ENCODE data around the gene LSM14B.

The LSM14B gene

DNA sequence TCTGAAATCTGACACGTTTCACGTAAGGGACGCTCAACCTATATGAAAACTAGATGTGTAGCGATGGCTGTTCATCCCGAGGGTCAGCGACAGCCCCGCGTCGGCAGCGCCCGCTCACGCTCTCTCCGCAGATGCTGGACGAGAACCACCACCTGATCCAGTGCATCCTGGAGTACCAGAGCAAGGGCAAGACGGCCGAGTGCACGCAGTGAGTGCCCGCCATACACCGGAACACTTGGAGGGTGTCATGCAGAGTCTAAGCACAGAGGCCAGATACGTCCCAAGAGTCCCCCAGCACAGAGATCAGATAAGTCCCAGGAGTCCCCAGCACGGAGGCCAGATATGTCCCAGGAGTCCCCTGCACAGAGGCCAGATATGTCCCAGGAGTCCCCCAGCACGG lies 36.3 kb downstream of the LSM14B start:
- Histone ChIP-seq H3K27me3 (no peaks in the 10 kb centered on the region), H3K36me3 (peaks cover 35% of the 10 kb centered on the region), H3K9me3 (no peaks in the 10 kb centered on the region), H3K4me1 (ENCODE audit: control insufficient read depth in 1 of 2, insufficient read depth in 1 of 2, low read depth in 1 of 2, low read length in 1 of 2) (peaks cover 0 to 8% of the 10 kb centered on the region in 2 experiments), H3K27ac (no peak overlapping the region), H3K4me3 (ENCODE audit: low read depth in 1 of 2, low read length in 1 of 2) (no peak overlapping the region)
- TF ChIP-seq, protein P1, sequence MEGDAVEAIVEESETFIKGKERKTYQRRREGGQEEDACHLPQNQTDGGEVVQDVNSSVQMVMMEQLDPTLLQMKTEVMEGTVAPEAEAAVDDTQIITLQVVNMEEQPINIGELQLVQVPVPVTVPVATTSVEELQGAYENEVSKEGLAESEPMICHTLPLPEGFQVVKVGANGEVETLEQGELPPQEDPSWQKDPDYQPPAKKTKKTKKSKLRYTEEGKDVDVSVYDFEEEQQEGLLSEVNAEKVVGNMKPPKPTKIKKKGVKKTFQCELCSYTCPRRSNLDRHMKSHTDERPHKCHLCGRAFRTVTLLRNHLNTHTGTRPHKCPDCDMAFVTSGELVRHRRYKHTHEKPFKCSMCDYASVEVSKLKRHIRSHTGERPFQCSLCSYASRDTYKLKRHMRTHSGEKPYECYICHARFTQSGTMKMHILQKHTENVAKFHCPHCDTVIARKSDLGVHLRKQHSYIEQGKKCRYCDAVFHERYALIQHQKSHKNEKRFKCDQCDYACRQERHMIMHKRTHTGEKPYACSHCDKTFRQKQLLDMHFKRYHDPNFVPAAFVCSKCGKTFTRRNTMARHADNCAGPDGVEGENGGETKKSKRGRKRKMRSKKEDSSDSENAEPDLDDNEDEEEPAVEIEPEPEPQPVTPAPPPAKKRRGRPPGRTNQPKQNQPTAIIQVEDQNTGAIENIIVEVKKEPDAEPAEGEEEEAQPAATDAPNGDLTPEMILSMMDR (IDR thresholded peaks at IDR 0.05), result no peak

DNA sequence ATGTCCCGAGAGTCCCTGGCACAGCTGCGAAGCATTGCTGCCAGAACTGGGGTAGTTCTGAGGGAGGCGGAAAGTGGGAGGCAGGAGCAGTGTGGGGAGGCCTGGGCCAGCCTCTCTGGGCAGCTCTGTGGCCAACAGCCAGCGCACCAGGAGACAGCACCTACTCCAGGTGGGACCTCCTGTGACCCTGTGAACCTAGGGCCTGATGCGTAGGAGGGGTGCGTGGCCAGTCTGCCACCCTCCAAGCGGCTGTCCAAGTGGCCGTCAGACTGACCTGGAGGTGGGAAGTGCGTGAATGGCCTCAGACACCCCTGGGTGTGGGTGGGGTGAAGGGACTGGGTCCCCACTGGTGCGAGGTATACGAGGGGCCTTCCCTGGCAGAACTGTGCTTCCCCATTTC lies 36.8 kb downstream of the LSM14B start:
- peaks cover 0 to 8% of the 10 kb centered on the region in 2 experiments for H3K4me1 ChIP-seq (ENCODE audit: control insufficient read depth in 1 of 2, insufficient read depth in 1 of 2, low read depth in 1 of 2, low read length in 1 of 2)
- TF ChIP-seq, protein P1 (IDR thresholded peaks at IDR 0.05), result no peak
- H3K36me3 ChIP-seq, result peaks cover 40% of the 10 kb centered on the region

DNA sequence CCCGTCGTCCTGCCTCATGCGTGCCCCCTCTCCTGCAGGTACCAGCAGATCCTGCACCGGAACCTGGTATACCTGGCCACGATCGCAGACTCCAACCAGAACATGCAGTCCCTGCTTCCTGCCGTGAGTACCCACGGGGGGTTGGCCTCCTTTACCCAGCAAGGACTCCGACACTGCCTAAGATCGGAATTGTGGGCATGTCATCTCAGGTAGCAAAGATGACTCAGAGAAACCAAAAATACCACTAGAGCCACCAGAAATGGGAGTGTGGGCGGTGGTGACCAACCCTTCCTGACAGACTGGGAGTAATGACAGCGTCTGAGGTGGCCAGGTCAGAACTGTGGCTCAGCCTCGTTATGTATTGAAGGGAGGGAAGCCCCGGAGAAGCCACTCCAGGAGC lies 37.6 kb downstream of the LSM14B start:
- H3K27ac ChIP-seq, result no peak overlapping the region
- H3K36me3 ChIP-seq, result peaks cover 48% of the 10 kb centered on the region
- H3K4me3 ChIP-seq (ENCODE audit: low read depth in 1 of 2, low read length in 1 of 2), result no peak overlapping the region
- H3K9me3 ChIP-seq, result no peaks in the 10 kb centered on the region
- no peaks in the 10 kb centered on the region for H3K27me3 ChIP-seq
- TF ChIP-seq, protein P1 (IDR thresholded peaks at IDR 0.05), result no peak
- H3K4me1 ChIP-seq (ENCODE audit: control insufficient read depth in 1 of 2, insufficient read depth in 1 of 2, low read depth in 1 of 2, low read length in 1 of 2), result peaks cover 0 to 8% of the 10 kb centered on the region in 2 experiments

More for the DNA sequence above, 36.8 kb downstream of the LSM14B start:
- H3K27me3 ChIP-seq, result no peaks in the 10 kb centered on the region
- H3K9me3 ChIP-seq, result no peaks in the 10 kb centered on the region
- no peak overlapping the region for H3K27ac ChIP-seq
- H3K4me3 ChIP-seq (ENCODE audit: low read depth in 1 of 2, low read length in 1 of 2), result no peak overlapping the region

DNA sequence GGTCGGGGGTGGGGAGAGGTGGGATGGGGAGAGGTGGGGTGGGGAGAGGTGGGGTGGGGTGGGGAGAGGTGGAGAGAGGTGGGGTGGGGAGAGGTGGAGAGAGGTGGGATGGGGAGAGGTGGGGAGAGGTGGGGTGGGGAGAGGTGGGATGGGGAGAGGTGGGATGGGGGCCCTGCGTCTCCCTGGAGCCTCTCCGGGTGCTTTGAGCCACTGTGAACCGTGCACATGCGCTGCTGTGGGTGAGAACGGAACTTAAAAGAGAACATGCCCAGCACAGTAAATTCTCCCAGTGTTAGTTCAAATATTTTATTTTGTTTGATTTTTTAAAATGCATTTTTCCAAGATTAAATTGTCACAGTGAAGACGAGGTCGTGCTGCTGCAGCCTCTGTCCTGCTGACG lies 38.0 kb downstream of the LSM14B start:
- TF ChIP-seq, protein P1 (IDR thresholded peaks at IDR 0.05), result no peak
- H3K36me3 ChIP-seq, result peaks cover 52% of the 10 kb centered on the region
- peaks cover 0 to 8% of the 10 kb centered on the region in 2 experiments for H3K4me1 ChIP-seq (ENCODE audit: control insufficient read depth in 1 of 2, insufficient read depth in 1 of 2, low read depth in 1 of 2, low read length in 1 of 2)
- H3K27me3 ChIP-seq, result no peaks in the 10 kb centered on the region
- H3K9me3 ChIP-seq, result no peaks in the 10 kb centered on the region
- H3K4me3 ChIP-seq (ENCODE audit: low read depth in 1 of 2, low read length in 1 of 2), result no peak overlapping the region
- no peak overlapping the region for H3K27ac ChIP-seq

DNA sequence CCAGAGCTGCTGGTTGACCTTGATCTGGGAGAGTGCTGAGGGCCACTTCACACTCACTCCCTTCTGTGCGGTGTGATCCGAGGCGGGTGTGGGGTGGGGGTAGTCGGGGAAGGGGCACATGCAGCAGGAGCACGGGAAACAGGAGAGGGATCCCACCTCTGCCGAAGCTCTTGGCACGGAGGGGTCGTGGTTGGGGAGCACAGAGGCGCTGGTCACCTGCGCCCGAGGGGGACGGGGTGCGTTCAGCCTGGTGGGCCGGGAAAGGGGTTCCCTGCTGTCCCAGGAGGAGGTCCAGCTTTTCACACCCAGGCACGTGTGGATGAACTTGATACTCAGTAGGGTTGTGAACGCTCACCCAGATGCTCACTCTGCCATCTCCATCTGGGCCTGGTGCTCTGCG lies 38.6 kb downstream of the LSM14B start:
- peaks cover 58% of the 10 kb centered on the region for H3K36me3 ChIP-seq
- peaks cover 0 to 8% of the 10 kb centered on the region in 2 experiments for H3K4me1 ChIP-seq (ENCODE audit: control insufficient read depth in 1 of 2, insufficient read depth in 1 of 2, low read depth in 1 of 2, low read length in 1 of 2)
- no peaks in the 10 kb centered on the region for H3K9me3 ChIP-seq
- H3K27ac ChIP-seq, result no peak overlapping the region
- H3K4me3 ChIP-seq (ENCODE audit: low read depth in 1 of 2, low read length in 1 of 2), result no peak overlapping the region
- H3K27me3 ChIP-seq, result no peaks in the 10 kb centered on the region
- TF ChIP-seq, protein P1 (IDR thresholded peaks at IDR 0.05), result no peak

DNA sequence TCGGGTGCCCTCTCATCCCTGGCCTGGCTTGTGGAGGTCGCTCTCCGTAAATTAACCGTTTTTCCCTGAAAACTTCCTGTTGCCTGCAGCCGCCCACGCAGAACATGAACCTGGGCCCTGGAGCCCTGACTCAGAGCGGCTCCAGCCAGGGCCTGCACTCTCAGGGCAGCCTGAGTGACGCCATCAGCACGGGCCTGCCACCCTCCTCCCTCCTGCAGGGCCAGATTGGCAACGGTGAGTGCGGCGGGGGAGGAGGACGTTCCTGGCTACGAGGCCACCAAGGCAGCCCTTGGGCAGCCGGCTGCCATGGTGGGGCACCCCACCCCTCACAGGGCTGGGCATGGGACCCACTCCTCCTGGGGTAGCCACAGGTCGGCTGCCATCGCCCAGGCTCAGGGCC lies 39.1 kb downstream of the LSM14B start:
- H3K4me1 ChIP-seq (ENCODE audit: control insufficient read depth in 1 of 2, insufficient read depth in 1 of 2, low read depth in 1 of 2, low read length in 1 of 2), result peaks cover 0 to 8% of the 10 kb centered on the region in 2 experiments
- H3K36me3 ChIP-seq, result peaks cover 63% of the 10 kb centered on the region
- no peak overlapping the region for H3K27ac ChIP-seq
- no peaks in the 10 kb centered on the region for H3K27me3 ChIP-seq
- H3K9me3 ChIP-seq, result no peaks in the 10 kb centered on the region
- TF ChIP-seq, protein P1 (IDR thresholded peaks at IDR 0.05), result no peak
- H3K4me3 ChIP-seq (ENCODE audit: low read depth in 1 of 2, low read length in 1 of 2), result no peak overlapping the region

Data from neutrophil (primary cell).